ENCODE results near the gene ASB7. TPM values are rescaled to one million over a fixed set of nuclear protein-coding genes. Genes with fewer than 3 reads are reported as not detected.

Gene ASB7
- total and polyA plus RNA-seq, 2 experiments from 2014 or later = 8.1 to 13.2 TPM

GRCh38 chr15:100648951-100649350, 46.6 kb downstream of the ASB7 start:
- H3K9ac ChIP-seq = no peak overlapping the region
- 0 out of 2 replicates have a peak, but pooled peaks cover 4% of the 10 kb centered on the region for H3K36me3 ChIP-seq (ENCODE audit: low read depth)
- in situ Hi-C loops (cut with MboI) = no loop called here
- no peak overlapping the region for H3K27ac ChIP-seq
- H3K4me1 ChIP-seq (ENCODE audit: insufficient read depth) = no peaks in the 10 kb centered on the region
- H2AFZ ChIP-seq = no peak overlapping the region
- H3K4me3 ChIP-seq = no peak overlapping the region
- H3K79me2 ChIP-seq (ENCODE audit: insufficient read depth) = peaks cover 28% of the 10 kb centered on the region
- H3K9me2 ChIP-seq (ENCODE audit: insufficient read depth) = no peaks in the 10 kb centered on the region
- no peaks in the 10 kb centered on the region for H3K27me3 ChIP-seq (replicated peaks; ENCODE audit: insufficient read depth)
- no peak overlapping the region for H3K4me2 ChIP-seq (ENCODE audit: unreplicated experiment)
- H4K20me1 ChIP-seq (ENCODE audit: insufficient read depth) = no peaks in the 10 kb centered on the region
- WGBS, 2 experiments (ENCODE audit: low coverage in 1 of 2, low lambda C conversion rate in 2 of 2, missing lambda C conversion rate in 2 of 2) = 92% methylated on average over 8 of the region's 8 CpGs
- DNase-seq = no peak
- TF ChIP-seq EZH2 (IDR thresholded peaks at IDR 0.05; ENCODE audit: insufficient read depth, poor library complexity, severe bottlenecking) = no peak
- TF ChIP-seq EZH2phosphoT487 (IDR thresholded peaks at IDR 0.05; ENCODE audit: insufficient read depth, low read depth) = no peak
- no peaks in the 10 kb centered on the region for H3K9me3 ChIP-seq (ENCODE audit: low read depth)
- peaks cover 4% of the 10 kb centered on the region; the same call in 1 of the 2 replicates for H3F3A ChIP-seq (ENCODE audit: insufficient read depth)

GRCh38 chr15:100650685-100651084, 48.3 kb downstream of the ASB7 start:
- Histone ChIP-seq H3K27me3 (replicated peaks; ENCODE audit: insufficient read depth) (no peaks in the 10 kb centered on the region), H3F3A (ENCODE audit: insufficient read depth) (peaks cover 4% of the 10 kb centered on the region; the same call in 1 of the 2 replicates), H3K79me2 (ENCODE audit: insufficient read depth) (peaks cover 10% of the 10 kb centered on the region; the same call in 1 of the 2 replicates), H2AFZ (no peak overlapping the region), H3K4me3 (no peak overlapping the region), H4K20me1 (ENCODE audit: insufficient read depth) (no peaks in the 10 kb centered on the region), H3K36me3 (ENCODE audit: low read depth) (0 out of 2 replicates have a peak, but pooled peaks cover 4% of the 10 kb centered on the region), H3K9me2 (ENCODE audit: insufficient read depth) (no peaks in the 10 kb centered on the region), H3K9me3 (ENCODE audit: low read depth) (no peaks in the 10 kb centered on the region), H3K4me2 (ENCODE audit: unreplicated experiment) (no peak overlapping the region), H3K4me1 (ENCODE audit: insufficient read depth) (no peaks in the 10 kb centered on the region), H3K9ac (no peak overlapping the region), H3K27ac (no peak overlapping the region)
- no peak for DNase-seq
- TF ChIP-seq EZH2 (IDR thresholded peaks at IDR 0.05; ENCODE audit: insufficient read depth, poor library complexity, severe bottlenecking) (no peak), EZH2phosphoT487 (IDR thresholded peaks at IDR 0.05; ENCODE audit: insufficient read depth, low read depth) (no peak)
- in situ Hi-C loops (cut with MboI) = no loop called here
- WGBS, 2 experiments (ENCODE audit: low coverage in 1 of 2, low lambda C conversion rate in 2 of 2, missing lambda C conversion rate in 2 of 2) = 95 to 97% methylated on average over 1 of the region's 1 CpG

- Histone ChIP-seq H3K4me3 (no peak overlapping the region), H3F3A (ENCODE audit: insufficient read depth) (peaks cover 4% of the 10 kb centered on the region; the same call in 1 of the 2 replicates), H2AFZ (no peak overlapping the region), H3K9me2 (ENCODE audit: insufficient read depth) (no peaks in the 10 kb centered on the region), H3K9ac (no peak overlapping the region), H3K36me3 (ENCODE audit: low read depth) (0 out of 2 replicates have a peak, but pooled peaks cover 4% of the 10 kb centered on the region), H3K79me2 (ENCODE audit: insufficient read depth) (peaks cover 5% of the 10 kb centered on the region; the same call in 1 of the 2 replicates), H3K9me3 (ENCODE audit: low read depth) (no peaks in the 10 kb centered on the region), H3K27ac (no peak overlapping the region), H3K4me2 (ENCODE audit: unreplicated experiment) (no peak overlapping the region), H3K27me3 (replicated peaks; ENCODE audit: insufficient read depth) (no peaks in the 10 kb centered on the region), H4K20me1 (ENCODE audit: insufficient read depth) (no peaks in the 10 kb centered on the region), H3K4me1 (ENCODE audit: insufficient read depth) (no peaks in the 10 kb centered on the region)
- 54 to 56% methylated on average over 5 of the region's 5 CpGs for WGBS, 2 experiments (ENCODE audit: low coverage in 1 of 2, low lambda C conversion rate in 2 of 2, missing lambda C conversion rate in 2 of 2)
- TF ChIP-seq EZH2phosphoT487 (IDR thresholded peaks at IDR 0.05; ENCODE audit: insufficient read depth, low read depth) (no peak), EZH2 (IDR thresholded peaks at IDR 0.05; ENCODE audit: insufficient read depth, poor library complexity, severe bottlenecking) (no peak)
- DNase-seq = peak; percentile 67
- in situ Hi-C loops (cut with MboI) = no loop called here
Observed at GRCh38 chr15:100651253-100651652, 48.9 kb downstream of the ASB7 start.

GRCh38 chr15:100652116-100652515, 49.7 kb downstream of the ASB7 start:
- Histone ChIP-seq H3K36me3 (ENCODE audit: low read depth) (0 out of 2 replicates have a peak, but pooled peaks cover 4% of the 10 kb centered on the region), H3F3A (ENCODE audit: insufficient read depth) (peaks cover 4% of the 10 kb centered on the region; the same call in 1 of the 2 replicates), H3K9me2 (ENCODE audit: insufficient read depth) (no peaks in the 10 kb centered on the region), H3K4me2 (ENCODE audit: unreplicated experiment) (no peak overlapping the region), H3K79me2 (ENCODE audit: insufficient read depth) (no peaks in the 10 kb centered on the region; the same call in 1 of the 2 replicates), H3K4me3 (no peak overlapping the region), H3K4me1 (ENCODE audit: insufficient read depth) (no peaks in the 10 kb centered on the region), H3K27me3 (replicated peaks; ENCODE audit: insufficient read depth) (no peaks in the 10 kb centered on the region), H4K20me1 (ENCODE audit: insufficient read depth) (no peaks in the 10 kb centered on the region), H3K9me3 (ENCODE audit: low read depth) (no peaks in the 10 kb centered on the region), H3K27ac (no peak overlapping the region), H2AFZ (no peak overlapping the region), H3K9ac (no peak overlapping the region)
- no peak for TF ChIP-seq EZH2 (IDR thresholded peaks at IDR 0.05; ENCODE audit: insufficient read depth, poor library complexity, severe bottlenecking)
- no peak for TF ChIP-seq EZH2phosphoT487 (IDR thresholded peaks at IDR 0.05; ENCODE audit: insufficient read depth, low read depth)
- no peak for DNase-seq
- 72 to 74% methylated on average over 2 of the region's 2 CpGs for WGBS, 2 experiments (ENCODE audit: low coverage in 1 of 2, low lambda C conversion rate in 2 of 2, missing lambda C conversion rate in 2 of 2)
- in situ Hi-C loops (cut with MboI) = no loop called here
